Kidney glomerular epithelial cell (primary cell): Measurements from ENCODE around the gene METTL1.
A peak's percentile ranks its signal among the peaks of the same experiment; 100 is the strongest.

Source experiments
- DNase-seq: peaks from one replicate; lab custom pipeline; 2025; lab: John Stamatoyannopoulos, UW

METTL1 gene

DNA sequence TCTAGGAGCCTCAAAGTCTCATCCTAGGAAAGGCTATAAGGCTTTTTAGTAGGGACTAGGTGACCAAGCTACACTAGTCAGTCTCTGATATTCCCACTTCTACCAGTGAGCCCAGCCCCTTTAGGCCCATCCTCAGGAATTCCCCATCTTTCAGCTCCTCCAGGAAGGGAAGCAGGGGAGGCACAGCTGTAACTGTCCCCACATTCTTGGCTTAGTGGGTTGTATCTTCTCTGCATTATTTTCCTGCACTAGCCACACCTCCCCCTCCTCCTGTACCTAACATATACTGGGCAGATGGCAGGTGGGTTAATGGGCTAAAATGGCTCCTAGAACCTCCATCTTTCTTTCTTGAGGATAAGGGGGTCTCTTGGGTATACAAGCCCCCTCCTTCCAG, 4.6 kb downstream of the METTL1 start:
- DNase-seq = no peak

DNA sequence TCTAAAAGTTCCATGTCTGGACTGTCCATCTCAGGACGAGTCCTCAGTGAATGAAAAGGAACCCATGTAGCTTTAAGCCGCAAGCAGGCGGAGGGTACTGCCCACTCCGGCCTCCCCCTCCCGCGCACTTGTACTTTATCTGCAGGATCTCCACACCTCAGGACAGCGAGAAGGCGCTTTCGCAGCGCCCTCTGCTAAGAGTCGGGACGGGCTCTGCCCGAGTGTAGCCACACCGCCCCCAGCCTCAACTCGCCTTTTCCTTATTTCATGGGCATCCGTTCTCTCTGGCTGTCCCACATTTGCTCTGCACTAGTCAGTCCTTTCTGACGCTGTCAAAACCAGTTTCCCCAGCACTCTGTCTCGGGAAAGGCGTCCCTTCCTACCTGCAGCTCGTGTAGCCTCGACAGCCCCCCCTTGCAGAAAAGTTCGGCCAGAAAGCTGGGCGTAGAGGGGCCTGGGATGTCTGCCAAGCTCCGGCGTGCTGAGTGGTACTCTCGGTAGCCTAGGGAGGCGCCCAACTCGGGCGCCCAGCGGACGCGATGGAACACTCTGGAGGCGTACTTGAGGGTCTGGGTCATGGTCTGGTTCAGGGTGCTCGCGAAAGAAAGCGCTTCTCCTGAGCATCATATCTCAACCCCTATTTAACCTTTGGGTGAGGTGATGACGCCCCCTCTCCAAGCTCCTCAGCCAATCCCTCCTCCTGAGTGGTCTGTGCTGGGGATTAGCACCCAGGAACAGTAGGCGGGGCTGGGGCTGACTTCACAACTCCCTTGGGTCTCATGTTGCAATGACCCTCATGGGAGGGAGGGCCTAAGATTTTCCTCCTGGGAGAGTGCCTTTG, 5.2 kb downstream of the METTL1 start, which contains the start of gene CYP27B1:
TSS of gene CYP27B1 (minus strand) at position 615 of the 841 bp plus-strand sequence. CDS start at position 578, 37 bp downstream.
- no peak for DNase-seq

DNA sequence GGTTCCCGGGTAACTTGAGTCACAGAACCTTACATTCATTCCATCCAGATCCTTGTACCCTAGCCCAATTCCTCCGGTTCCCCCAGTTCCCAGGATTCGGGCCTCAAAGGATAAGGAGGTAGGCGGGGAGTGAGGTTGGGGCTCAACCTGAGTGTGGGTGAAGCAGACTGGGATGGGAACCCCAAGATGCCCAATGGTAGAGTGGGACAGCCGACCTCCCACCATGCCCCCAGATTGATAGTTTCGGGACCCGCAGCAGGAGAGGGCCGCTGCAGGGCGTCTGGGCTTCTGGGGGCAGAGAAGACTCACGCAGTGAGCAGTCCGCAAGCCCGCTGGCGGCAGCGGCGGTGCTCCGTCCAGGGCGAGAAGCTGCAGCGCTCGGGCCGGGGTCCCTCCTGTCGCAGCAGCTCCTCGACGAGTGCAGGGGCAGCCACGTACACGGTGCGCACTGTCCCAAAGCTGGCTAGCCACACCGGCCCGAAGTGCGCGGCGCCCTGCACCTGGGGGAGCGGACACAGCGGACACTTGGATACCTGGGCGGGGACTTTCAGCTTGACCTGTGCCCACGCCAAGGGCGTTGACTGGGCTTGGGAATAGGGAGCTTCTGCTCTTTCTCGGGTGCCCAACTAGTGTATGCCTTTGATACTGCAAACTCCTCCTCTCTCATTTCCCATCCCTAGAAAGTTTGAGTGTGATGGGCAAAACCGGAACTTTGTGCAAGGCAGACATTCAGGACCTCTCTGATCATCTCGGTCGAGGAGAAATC, 6.0 kb downstream of the METTL1 start:
- DNase-seq = no peak

DNA sequence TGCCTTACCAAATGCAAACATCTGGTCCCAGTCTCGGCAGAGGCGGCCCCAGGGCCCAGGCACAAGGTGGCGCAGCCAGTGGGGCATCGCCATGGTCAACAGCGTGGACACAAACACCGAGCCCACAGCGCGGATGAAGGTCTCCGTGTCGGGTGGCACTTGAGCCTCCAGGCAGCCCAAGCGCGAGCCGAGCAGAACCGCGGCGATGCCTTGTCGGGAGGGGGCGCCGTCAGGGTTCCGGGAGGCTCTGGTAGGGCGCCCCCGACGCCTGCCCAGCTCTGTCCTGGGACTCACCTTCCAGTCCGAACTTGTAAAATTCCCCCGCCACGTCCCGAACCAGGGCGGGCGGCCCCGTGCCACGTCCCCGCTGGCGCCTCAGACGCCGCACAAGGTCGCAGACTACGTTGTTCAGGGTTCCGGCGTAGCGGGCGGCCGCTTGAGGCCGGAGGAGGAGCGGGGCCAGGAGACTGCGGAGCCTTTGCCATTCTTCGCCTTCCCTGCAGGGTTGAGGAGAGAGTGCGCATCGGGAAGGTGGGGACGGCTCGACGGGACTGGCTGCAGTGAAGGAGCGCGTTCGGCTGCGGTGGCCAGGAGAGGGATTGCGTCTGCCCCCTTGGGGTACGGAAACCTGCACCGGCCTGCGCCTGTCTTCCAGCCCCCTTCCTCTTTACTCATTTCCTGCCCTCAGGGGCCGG, 6.8 kb downstream of the METTL1 start:
- DNase-seq = no peak

DNA sequence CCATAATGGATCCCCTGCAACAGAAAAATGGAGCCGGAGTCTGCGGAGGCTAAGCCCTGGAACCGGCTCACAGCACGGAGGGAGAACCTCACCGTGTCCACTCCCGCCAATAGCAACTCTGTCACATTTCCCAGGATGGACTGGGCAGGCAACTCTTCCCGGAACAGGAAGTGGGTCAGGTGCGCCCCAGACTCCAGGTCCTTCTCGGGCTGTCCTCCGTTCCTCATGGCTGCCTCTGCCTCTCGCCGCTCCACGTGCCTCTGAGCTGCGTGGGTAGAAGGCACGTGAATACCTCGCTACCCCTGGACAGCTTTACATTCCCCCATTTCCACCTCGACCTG, 7.3 kb downstream of the METTL1 start:
- DNase-seq = no peak

DNA sequence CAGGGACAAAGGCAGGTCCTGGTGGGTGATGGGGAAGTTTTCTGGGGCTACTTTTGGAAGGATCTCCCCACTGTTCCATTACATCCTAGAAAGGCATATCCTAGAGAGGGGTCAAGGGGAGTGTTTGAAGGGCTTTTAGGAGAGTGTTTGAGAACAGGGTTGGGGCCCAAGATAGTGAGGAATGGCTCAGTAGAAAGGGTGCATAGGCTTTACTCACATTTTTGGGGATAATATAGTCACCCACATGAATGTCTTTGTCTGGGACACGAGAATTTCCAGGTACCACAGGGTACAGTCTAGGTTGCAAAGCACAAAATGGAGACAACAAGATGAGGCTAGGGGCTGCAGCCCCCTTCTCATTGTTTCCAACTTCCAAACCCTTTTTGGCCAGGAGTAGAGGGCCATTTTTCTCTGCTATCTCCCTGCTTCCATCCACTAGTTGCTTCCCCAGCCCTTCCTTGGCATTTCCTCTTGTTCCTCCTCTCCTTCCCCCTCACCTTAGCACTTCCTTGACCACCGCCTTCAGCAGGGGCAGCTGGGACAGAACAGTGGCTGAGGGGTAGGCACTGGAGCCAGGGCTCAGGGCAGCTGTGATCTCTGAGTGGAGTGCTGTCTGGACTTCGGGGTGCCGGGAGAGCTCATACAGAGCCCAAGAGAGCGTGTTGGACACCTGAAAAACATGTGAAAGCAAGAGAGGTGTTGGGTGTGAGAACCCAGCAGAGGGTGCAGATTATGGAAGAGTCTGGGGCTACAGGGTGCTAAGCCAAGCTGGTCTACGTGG, 7.8 kb downstream of the METTL1 start:
- DNase-seq = no peak

DNA sequence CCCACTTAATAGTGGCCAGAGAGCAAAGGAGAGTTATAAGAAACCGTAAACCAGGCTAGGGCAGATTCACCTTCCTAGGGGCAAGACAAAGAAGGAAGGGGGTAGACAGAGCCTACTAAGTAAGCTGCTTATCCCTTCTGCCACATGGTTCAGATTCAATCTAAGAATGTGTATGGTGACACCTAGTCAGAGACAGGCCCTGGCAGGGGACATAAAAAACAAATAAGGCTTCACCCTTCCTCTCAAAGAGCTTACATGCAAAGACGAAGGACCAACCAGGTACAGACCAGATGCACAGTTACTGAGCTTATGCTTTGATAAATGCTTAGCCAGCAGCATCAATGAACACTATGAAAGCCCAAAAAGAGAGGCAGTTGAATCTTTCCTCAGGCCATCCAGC, 9.4 kb downstream of the METTL1 start:
- no peak for DNase-seq

DNA sequence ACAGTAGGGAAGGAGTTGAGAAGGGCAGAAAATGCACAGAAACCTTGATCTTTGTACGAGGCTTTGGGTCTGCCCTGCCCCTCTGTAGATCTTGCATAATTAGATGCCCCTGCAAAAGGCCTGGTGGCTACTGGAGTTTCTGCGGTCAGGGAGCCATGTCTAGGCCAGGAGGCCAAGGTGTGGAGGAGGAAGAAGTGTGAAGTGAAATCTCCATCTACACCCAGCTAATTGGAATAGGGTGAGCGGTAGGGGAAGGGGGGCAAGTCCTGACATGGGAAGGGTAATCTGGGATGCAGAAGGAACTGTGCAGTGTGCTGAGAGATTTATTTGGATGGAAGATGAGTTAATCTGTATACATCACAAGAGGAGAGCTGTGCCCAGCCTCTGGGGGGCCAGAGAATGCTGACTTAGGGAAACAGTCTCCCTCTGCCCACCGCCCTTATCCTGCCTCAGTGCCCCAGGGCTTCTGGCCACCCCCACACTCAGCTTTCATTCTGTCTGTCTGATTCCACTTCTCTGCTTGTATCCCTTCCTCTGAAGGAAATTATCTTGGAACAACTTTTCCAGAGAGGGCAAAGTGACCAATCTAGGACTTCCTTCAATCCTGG, 10.4 kb downstream of the METTL1 start:
- no peak for DNase-seq

DNA sequence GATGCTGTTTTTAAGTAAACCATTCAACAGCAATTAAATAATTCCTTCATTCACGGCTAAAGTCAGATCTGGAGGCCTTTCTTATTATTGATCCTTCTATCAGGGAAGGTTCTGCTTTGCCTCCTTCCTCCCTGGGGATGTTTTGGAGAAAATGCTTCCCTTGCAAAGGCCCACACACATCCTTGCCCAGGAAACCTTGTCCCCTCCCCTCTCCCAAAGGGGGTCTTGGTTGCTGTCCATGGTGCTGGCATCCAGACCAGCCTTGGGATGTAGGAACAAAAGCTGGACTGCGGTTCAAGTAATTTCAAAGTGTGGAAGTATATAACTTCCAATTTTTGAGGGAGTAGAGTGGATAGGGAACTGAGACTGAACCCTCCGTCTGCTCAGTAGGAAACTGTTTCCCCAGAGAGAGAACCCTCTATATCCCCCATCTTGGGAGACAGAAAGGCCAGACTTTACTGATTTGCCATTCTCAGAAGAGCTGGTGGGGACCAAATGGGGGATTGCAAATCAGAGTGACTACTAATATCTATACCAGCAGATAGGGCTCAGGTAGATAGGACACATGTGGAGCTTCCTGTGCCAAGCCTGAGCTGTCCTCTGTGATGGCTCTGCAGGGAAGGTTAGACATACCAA, 11.4 kb downstream of the METTL1 start:
- no peak for DNase-seq

DNA sequence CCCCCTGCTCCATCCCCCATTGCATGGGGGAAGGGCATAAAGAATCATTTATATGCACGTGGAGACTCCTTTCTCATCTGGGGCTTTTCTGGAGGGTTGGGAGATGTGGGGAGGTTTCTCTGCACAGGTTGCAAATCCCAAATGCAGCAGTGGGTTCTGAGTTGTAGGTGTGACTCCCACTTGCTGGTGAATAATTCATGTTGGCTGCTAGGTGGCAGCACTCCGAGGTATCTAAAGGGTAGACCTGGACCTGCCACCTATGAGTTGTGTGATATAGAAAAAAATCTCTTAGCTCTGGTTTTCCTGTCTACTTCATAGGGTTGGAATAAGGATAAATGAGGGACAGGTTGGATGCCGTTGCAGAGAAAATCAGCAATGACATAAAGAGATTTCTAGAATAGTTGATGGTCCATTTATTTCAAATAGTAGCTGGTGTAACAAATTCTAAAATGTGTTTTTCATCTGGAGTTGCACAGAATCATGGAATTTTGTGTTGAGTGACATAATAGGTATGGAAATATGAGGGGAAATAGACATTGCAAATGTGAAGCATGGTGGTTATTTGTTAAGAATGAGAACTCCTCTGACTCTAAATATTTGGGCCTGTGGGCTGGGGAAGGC, 12.4 kb downstream of the METTL1 start:
- DNase-seq = no peak

DNA sequence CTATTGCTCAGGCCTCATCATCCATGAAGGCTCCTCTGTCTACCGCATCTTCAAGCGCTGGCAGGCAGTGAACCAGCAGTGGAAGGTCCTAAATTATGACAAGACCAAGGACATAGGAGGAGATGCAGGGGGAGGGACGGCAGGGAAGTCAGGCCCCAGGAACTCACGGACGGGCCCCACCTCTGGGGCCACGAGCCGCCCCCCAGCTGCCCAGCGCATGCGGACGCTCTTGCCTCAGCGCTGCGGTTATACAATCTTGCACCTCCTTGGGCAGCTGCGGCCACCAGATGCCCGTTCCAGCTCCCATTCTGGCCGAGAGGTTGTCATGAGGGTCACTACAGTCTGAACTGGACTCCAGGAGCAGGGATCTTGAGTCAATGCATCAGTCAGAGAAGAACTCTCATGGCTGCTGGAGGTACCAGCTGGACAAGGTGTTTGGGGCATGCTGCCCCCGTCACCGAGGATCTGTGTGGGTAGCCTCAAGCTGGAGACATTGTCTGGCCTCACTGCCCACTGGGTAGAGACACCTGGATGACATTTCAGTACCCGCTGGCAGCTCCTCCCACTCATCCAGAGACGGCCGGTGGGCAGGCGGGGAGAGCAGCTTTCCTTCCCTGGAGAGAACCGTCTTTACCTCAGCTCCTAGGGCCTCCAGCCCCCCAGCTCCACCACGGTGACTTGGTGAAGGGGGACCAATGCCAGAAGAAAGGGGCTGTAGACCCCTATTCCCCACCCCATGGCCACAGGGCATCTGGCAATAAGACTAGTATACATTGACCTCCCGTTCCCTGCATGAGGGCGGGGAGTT, 13.1 kb downstream of the METTL1 start:
- DNase-seq = no peak

DNA sequence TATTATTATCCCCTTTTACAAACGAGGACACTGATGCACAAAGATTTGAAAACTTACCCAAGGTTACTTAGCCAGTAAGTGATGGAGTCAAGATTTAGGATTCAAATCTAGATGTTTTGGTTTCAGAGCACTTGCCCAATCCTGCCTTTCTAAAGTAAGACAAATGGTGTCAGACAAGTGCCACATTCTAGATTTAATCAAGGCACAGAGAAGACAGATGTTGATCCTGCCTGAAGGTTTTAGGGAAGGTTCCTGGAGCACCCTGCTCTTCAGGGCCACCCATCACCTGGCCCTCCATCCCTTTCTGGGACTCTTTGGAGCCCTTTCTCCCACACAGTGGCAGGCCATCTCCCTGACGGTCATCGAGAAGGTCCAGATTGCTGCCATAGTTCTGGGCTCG, 14.1 kb downstream of the METTL1 start:
- no peak for DNase-seq

DNA sequence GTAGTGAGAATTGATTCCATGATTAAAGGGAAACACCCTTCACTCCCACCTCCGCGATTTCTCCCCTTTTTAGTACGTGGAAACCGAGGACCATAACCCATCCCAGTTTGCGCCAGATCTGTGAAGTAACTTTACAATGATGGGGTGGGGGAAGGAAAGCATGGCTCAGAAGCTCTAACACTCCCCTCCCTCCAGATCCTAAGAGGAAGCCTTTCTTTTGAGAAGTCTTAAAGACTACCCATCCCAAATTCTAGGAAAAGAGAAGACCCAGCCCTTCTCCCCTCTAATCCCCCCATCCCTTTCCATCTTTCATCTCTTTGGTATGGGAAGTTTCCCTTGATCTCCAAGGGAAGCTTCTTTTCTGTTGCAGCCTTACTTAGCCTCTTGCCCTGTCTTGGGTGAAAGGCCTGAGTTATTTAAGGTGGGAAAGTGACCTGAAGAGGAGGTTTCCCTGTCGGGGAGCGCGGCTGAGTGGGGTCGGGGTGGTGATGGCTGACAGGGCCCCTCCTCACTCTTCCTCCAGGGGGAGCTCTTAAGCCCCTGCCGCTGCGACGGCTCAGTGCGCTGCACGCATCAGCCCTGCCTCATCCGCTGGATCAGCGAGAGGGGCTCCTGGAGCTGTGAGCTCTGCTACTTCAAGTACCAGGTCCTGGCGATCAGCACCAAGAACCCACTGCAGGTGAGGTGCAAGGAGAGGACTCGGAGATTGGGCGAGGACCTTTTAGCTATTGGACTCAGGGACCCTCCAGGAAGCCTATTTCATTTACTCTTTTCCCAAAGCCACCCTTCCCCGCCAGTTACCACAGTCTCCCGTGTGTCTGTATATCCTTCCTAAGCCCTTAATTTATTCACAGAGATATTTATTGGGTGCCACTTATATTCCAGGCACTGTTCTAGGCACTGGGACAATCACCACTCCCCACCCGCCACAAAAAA, 15.2 kb downstream of the METTL1 start:
- DNase-seq = no peak

DNA sequence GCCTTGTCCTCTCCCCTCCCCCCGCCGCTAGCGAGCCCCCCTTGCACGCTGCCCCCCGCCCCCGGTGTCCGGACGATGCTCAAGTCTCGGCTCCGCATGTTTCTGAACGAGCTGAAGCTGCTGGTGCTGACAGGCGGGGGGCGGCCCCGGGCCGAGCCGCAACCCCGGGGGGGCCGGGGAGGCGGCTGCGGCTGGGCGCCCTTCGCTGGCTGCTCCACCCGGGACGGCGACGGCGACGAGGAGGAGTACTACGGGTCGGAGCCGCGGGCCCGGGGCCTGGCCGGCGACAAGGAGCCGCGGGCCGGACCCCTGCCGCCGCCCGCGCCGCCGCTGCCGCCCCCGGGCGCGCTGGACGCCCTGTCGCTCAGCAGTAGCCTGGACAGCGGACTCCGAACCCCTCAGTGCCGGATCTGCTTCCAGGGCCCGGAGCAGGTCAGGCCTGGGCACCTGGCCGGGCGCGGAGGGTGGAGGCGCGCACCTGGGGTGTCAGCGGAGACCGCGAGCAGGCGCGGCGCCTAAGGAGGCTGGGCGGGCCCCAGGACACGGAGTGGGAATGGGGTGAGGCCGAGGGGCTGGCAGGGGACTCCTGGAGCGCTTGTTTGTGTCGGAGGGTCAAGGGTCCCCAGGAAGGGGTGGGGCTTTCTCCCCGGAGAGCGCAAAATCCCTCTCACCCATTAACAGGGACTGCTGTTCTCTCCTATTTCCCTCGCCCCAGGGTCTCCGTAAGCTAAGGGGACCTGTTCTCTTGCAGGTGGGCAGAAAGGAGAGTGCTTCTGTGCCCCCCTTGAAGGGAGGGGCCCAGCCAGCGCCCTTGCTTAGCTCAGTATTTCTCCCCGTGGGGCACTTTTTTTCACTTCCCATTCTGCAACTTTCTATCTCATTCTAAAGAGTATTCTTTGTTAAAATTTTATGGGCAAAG, 16.2 kb downstream of the METTL1 start:
- DNase-seq = no peak

DNA sequence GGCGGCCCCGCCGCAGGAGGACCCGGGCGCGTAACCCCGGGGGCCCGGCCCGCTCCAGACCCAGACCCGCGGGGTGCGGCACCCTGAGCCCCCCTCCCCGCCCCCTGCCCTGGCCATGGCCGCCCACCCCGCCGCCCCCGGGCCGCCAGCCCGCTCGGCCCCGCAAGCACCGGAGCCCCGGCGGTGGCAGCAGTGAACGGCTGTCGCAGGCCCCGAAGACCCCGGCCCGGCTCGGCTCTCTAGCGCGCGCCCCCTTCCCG, 16.8 kb downstream of the METTL1 start:
- no peak for DNase-seq

DNA sequence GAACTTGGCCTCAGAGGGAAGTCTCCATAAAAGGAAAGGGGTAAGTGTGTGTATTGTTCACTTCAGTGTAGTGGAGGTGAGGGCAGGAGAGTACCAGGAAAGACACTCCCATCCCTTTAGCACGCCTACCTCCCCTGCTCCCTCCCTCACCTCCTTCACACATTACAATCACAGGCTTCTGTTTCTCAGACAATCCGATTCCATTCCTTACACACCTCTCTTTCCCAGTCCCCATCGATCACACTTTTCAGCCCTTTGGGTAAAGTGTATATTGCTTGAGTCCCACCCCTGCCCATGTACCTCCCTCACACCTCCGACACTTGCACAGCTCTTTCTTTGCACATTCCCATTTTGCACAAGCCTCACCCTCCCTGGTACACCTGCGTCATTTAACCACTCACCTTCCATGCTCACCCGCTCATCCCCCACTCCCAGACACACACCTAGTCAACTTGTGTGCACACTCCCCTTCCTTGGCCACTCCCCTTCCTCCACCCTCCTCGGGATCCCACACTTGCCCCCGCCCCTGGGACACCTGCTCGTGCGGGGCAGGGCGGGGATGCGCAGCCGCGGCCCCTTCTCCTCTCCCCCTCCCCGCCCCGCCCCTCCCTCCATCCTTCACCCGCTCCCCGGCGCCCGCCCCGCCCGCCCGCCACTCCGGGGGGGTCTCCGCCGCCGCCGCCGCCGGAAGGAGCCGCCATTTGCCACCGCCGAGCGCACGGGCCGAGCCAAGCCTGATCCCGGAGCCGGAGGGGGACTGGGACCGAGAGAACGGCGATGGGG, 17.3 kb downstream of the METTL1 start, which contains the start of gene MARCHF9:
TSS of gene MARCHF9 (plus strand) at position 693 of the 783 bp plus-strand sequence. CDS start 426 bp downstream, outside the sequence.
- DNase-seq = peak; percentile 54
